OCI-LY7 (cell line): ENCODE measurements around the gene SLC44A5. TPM values are rescaled to one million over a fixed set of nuclear protein-coding genes. Genes with fewer than 3 reads are reported as not detected.

Experiments
- BruUV-seq: library from RNA; stranded (reverse); fragments of 400-500 nt; replicated peaks from 2 replicates; lab custom pipeline; 2021; lab: Mats Ljungman, UMichigan
- CTCF ChIA-PET: fragments of 300-600 bp; sonication (Branson Sonifier 250); formaldehyde crosslinking; loops from one replicate; lab custom pipeline; 2022; ENCODE audit warnings: antibody characterized with exemption; ENCODE audit not compliant: unreplicated experiment; lab: Charles Lee
- POLR2A ChIA-PET: fragments of 300-600 bp; sonication (Branson Sonifier 250); formaldehyde crosslinking; loops from one replicate; lab custom pipeline; 2022; ENCODE audit warnings: antibody characterized with exemption; lab: Charles Lee
- DNase-seq: peaks from one replicate; pipeline ENCODE4 v3.0.0-alpha.2; 2015; ENCODE audit warnings: low spot score
- H2AFZ ChIP-seq: fragments of 200-600 bp; sonication (generic), shearing (Covaris generic); 2 replicates; pipeline ENCODE4 v1.6.1; 2014; ENCODE audit warnings: mild to moderate bottlenecking, antibody characterized with exemption, low read length, moderate library complexity
- H3K27ac ChIP-seq: fragments of 200-600 bp; sonication (generic); 2 replicates; pipeline ENCODE4 v1.5.1; 2014; ENCODE audit warnings: mixed run types, low read depth, mild to moderate bottlenecking, moderate library complexity, low read length, inconsistent platforms; ENCODE audit not compliant: poor library complexity, severe bottlenecking
- H3K36me3 ChIP-seq: fragments of 200-600 bp; sonication (generic); 2 replicates; pipeline ENCODE4 v1.6.1; 2014; ENCODE audit warnings: mild to moderate bottlenecking, antibody characterized with exemption, low read length, moderate library complexity, mixed read lengths; ENCODE audit not compliant: insufficient read depth
- H3K4me1 ChIP-seq: fragments of 200-600 bp; sonication (generic); 2 replicates; pipeline ENCODE4 v1.5.1; 2014; ENCODE audit warnings: mild to moderate bottlenecking, low read length; ENCODE audit not compliant: insufficient read depth, poor library complexity, severe bottlenecking
- H3K4me2 ChIP-seq: fragments of 200-600 bp; sonication (generic); 2 replicates; pipeline ENCODE4 v1.6.1; 2014; ENCODE audit warnings: mild to moderate bottlenecking, low read length
- H3K4me3 ChIP-seq: fragments of 200-600 bp; sonication (generic); 2 replicates; pipeline ENCODE4 v1.5.1; 2014; ENCODE audit warnings: mild to moderate bottlenecking, low read depth, low read length; ENCODE audit not compliant: poor library complexity, severe bottlenecking
- H3K79me2 ChIP-seq: fragments of 200-600 bp; sonication (generic); 2 replicates; pipeline ENCODE4 v1.6.1; 2016; ENCODE audit warnings: low read depth, mild to moderate bottlenecking, low read length, moderate library complexity, mixed read lengths; ENCODE audit not compliant: insufficient read depth
- H3K9me2 ChIP-seq: fragments of 200-600 bp; sonication (generic); 2 replicates; pipeline ENCODE4 v1.6.1; 2016; ENCODE audit warnings: mild to moderate bottlenecking, low read length, mixed read lengths; ENCODE audit not compliant: insufficient read depth
- H3K9me3 ChIP-seq: fragments of 200-600 bp; sonication (generic); 2 replicates; pipeline ENCODE4 v1.6.1; 2014; ENCODE audit warnings: mild to moderate bottlenecking, mixed run types, low read length, mixed read lengths
- H4K20me1 ChIP-seq: fragments of 200-600 bp; sonication (generic); 2 replicates; pipeline ENCODE4 v1.6.1; 2014; ENCODE audit warnings: mild to moderate bottlenecking, antibody characterized with exemption, low read length, moderate library complexity, mixed read lengths; ENCODE audit not compliant: insufficient read depth
- CTCF ChIP-seq: fragments of 200-600 bp; sonication (generic); conservative IDR thresholded peaks from 2 replicates; pipeline ENCODE4 v1.5.1; 2014; ENCODE audit warnings: mild to moderate bottlenecking, antibody characterized with exemption, low read length, moderate library complexity, mixed read lengths
- EZH2phosphoT487 ChIP-seq: fragments of 200-600 bp; sonication (generic); IDR thresholded peaks from 2 replicates; pipeline ENCODE4 v1.6.1; 2018; ENCODE audit warnings: low read depth, borderline replicate concordance, mild to moderate bottlenecking, mixed run types, antibody characterized with exemption, low read length, moderate library complexity, mixed read lengths
- intact Hi-C: fragments of 100-400 bp; cut with micrococcal nuclease; formaldehyde crosslinking; loops from one replicate; pipeline ENCODE4 v1.10.0; 2022; ENCODE audit not compliant: unreplicated experiment
- total RNA-seq, 2 experiments: library from RNA; depleted of rRNA in 1 of 2; stranded (reverse); fragments of >200 nt in 1 of 2; shearing (Covaris generic) in 1 of 2; gene quantifications; 2 replicates each; pipeline ENCODE4 v1.2.3, GENCODE V29; 2014 to 2022

Gene SLC44A5
- total RNA-seq, 2 experiments from 2014 or later = not detected

GRCh38 chr1:75529488-75529887, 81.4 kb downstream of the SLC44A5 start:
- H4K20me1 ChIP-seq = no peaks in the 10 kb centered on the region
- no peaks in the 10 kb centered on the region for H3K9me3 ChIP-seq
- no peak overlapping the region for H3K4me2 ChIP-seq
- H3K9me2 ChIP-seq = no peaks in the 10 kb centered on the region
- ChIA-PET CTCF (no interaction called here), POLR2A (no interaction called here)
- TF ChIP-seq EZH2phosphoT487 = no peak
- no peak for TF ChIP-seq CTCF
- H3K4me1 ChIP-seq = no peaks in the 10 kb centered on the region
- DNase-seq = no peak
- no peaks in the 10 kb centered on the region for H3K36me3 ChIP-seq
- intact Hi-C loops = no loop called here
- BruUV-seq = no TSS peak
- H3K4me3 ChIP-seq = no peak overlapping the region
- no peak overlapping the region for H3K27ac ChIP-seq
- no peak overlapping the region for H2AFZ ChIP-seq
- H3K79me2 ChIP-seq = no peaks in the 10 kb centered on the region

GRCh38 chr1:75528001-75528400, 82.9 kb downstream of the SLC44A5 start:
- H3K9me3 ChIP-seq = no peaks in the 10 kb centered on the region
- TF ChIP-seq CTCF (no peak), EZH2phosphoT487 (no peak)
- ChIA-PET POLR2A (interaction anchor here (0.7 kb wide), 1 partner anchor 270 kb away, joined by 3 read pairs; no protein-coding TSS in a partner anchor), CTCF (no interaction called here)
- intact Hi-C loops = no loop called here
- H3K36me3 ChIP-seq = no peaks in the 10 kb centered on the region
- no peak overlapping the region for H2AFZ ChIP-seq
- H3K27ac ChIP-seq = no peak overlapping the region
- DNase-seq = no peak
- no peak overlapping the region for H3K4me3 ChIP-seq
- no TSS peak for BruUV-seq
- H3K79me2 ChIP-seq = no peaks in the 10 kb centered on the region
- H3K9me2 ChIP-seq = no peaks in the 10 kb centered on the region
- no peaks in the 10 kb centered on the region for H4K20me1 ChIP-seq
- H3K4me2 ChIP-seq = no peak overlapping the region
- no peaks in the 10 kb centered on the region for H3K4me1 ChIP-seq

GRCh38 chr1:75522389-75522788, 88.5 kb downstream of the SLC44A5 start:
- Histone ChIP-seq H2AFZ (no peak overlapping the region), H4K20me1 (no peaks in the 10 kb centered on the region), H3K4me1 (no peaks in the 10 kb centered on the region), H3K4me2 (no peak overlapping the region), H3K4me3 (no peak overlapping the region), H3K79me2 (no peaks in the 10 kb centered on the region), H3K27ac (no peak overlapping the region), H3K9me2 (no peaks in the 10 kb centered on the region), H3K36me3 (no peaks in the 10 kb centered on the region), H3K9me3 (no peaks in the 10 kb centered on the region)
- BruUV-seq = no TSS peak
- ChIA-PET POLR2A (no interaction called here), CTCF (no interaction called here)
- intact Hi-C loops = no loop called here
- DNase-seq = no peak
- TF ChIP-seq EZH2phosphoT487 = no peak
- TF ChIP-seq CTCF = no peak
